Measurements from ENCODE around the gene SLC16A3. TPM values are rescaled to one million over a fixed set of nuclear protein-coding genes. Genes with fewer than 3 reads are reported as not detected.
A peak's percentile ranks its signal among the peaks of the same experiment; 100 is the strongest.

The SLC16A3 gene
- total RNA-seq, 2 experiments from 2014 or later = 93.4 to 99.0 TPM

GRCh38 chr17:82243648-82244412 lies 15.0 kb downstream of the SLC16A3 start:
- Mint-ChIP-seq H3K9me3 (no peaks in the 10 kb centered on the region), H3K4me1 (ENCODE audit: low read depth) (peaks cover 50% of the 10 kb centered on the region), H3K36me3 (ENCODE audit: low read depth) (peaks cover 74% of the 10 kb centered on the region), H3K27ac (peak overlapping the region; percentile 89), H3K27me3 (no peaks in the 10 kb centered on the region), H3K4me3 (peak overlapping the region; percentile 11)
- no peak for ATAC-seq (ENCODE audit: poor library complexity)
- H3K27me3 ChIP-seq (ENCODE audit: control insufficient read depth in 1 of 2, insufficient read depth in 2 of 2, low read length in 2 of 2) = no peaks in the 10 kb centered on the region
- H3K36me3 ChIP-seq (ENCODE audit: insufficient read depth, low read length) = peaks cover 73% of the 10 kb centered on the region
- H3K9me3 ChIP-seq (ENCODE audit: control insufficient read depth in 1 of 2, insufficient read depth in 1 of 2, low read length in 2 of 2) = peaks cover 0 to 1% of the 10 kb centered on the region in 2 experiments
- POLR2A ChIA-PET = interaction anchor here (3.0 kb wide), 1 partner anchor 54 kb away, joined by 16 read pairs; no protein-coding TSS in a partner anchor
- intact Hi-C loops (cut with DNase I, micrococcal nuclease) = loop anchor here in 1 of 2 experiments (5.0 kb wide), 1 partner anchor 168 kb away; no protein-coding TSS in a partner anchor
- no peak overlapping the region for H3K27ac ChIP-seq (ENCODE audit: low read depth in 1 of 2, low read length in 2 of 2)
- DNase-seq = peak in 1 of 14 experiments; percentile 6
- CTCF ChIA-PET = interaction anchor here (0.8 to 1.2 kb wide), 3 partner anchors 26 to 77 kb away, joined by 3 to 4 read pairs (median 3); no protein-coding TSS in a partner anchor
- no peak for TF ChIP-seq CTCF (IDR thresholded peaks at IDR 0.05)
- peaks cover 64% of the 10 kb centered on the region for H3K4me1 ChIP-seq (ENCODE audit: insufficient read depth, low read length)
- no peak overlapping the region for H3K4me3 ChIP-seq (ENCODE audit: low read length)

DNA sequence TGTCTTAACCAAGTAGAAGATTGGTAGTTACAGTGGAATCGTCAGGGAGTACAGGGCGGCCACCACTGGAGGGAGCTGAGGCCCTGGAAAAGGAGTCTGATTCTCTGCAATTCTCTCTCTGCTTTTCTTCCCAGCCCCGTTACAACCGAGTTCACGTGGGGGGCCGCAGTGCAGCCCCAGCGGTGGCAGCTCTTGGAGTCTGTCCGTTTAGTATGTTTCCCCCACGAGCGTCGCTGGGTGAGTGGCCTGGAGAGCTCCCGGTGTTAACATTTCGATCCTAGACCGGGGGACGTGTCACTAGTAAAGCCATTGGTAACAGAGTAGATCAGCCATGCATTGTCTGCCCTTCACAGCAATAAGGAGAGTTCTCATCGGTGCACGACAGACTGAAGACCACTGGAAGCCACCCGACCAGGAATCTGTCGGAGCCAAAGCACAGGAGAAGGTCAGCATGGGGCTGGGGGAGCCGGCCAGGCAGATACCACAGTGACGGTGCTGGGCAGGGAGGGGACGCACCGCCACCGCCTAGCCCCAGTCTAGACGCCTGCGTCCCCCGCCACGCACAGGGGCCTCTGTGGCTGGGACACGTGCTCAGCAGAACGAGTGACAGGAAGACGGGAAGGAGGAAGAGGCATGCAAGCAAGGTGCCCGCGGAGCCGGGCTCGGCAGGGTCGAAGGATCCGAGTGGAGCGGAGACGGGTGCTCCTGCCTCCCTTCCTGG lies 15.7 kb downstream of the SLC16A3 start:
- Mint-ChIP-seq H3K4me1 (ENCODE audit: low read depth) (peaks cover 44% of the 10 kb centered on the region), H3K4me3 (peak overlapping the region; percentile 11), H3K9me3 (no peaks in the 10 kb centered on the region), H3K36me3 (ENCODE audit: low read depth) (peaks cover 76% of the 10 kb centered on the region), H3K27ac (peak overlapping the region; percentile 89), H3K27me3 (no peaks in the 10 kb centered on the region)
- H3K27me3 ChIP-seq (ENCODE audit: control insufficient read depth in 1 of 2, insufficient read depth in 2 of 2, low read length in 2 of 2) = no peaks in the 10 kb centered on the region
- DNase-seq (peak in 3 of 14 experiments; percentile 41 to 54 (median 51)), ATAC-seq (ENCODE audit: poor library complexity) (no peak)
- peak; percentile 28 for TF ChIP-seq CTCF (IDR thresholded peaks at IDR 0.05)
- intact Hi-C loops (cut with DNase I, micrococcal nuclease) = loop anchor here in 1 of 2 experiments (5.0 kb wide), 1 partner anchor 168 kb away; no protein-coding TSS in a partner anchor
- peaks cover 60% of the 10 kb centered on the region for H3K4me1 ChIP-seq (ENCODE audit: insufficient read depth, low read length)
- H3K36me3 ChIP-seq (ENCODE audit: insufficient read depth, low read length) = peaks cover 77% of the 10 kb centered on the region
- CTCF ChIA-PET = interaction anchor here (0.8 to 1.2 kb wide), 3 partner anchors 25 to 76 kb away, joined by 3 to 4 read pairs (median 3); no protein-coding TSS in a partner anchor
- POLR2A ChIA-PET = no interaction called here
- no peaks in the 10 kb centered on the region for H3K9me3 ChIP-seq (ENCODE audit: control insufficient read depth in 1 of 2, insufficient read depth in 1 of 2, low read length in 2 of 2)
- H3K4me3 ChIP-seq (ENCODE audit: low read length) = no peak overlapping the region
- H3K27ac ChIP-seq (ENCODE audit: low read depth in 1 of 2, low read length in 2 of 2) = no peak overlapping the region

- TF ChIP-seq CTCF (IDR thresholded peaks at IDR 0.05) = no peak
- peaks cover 84% of the 10 kb centered on the region for H3K36me3 ChIP-seq (ENCODE audit: insufficient read depth, low read length)
- no peak for DNase-seq
- no peaks in the 10 kb centered on the region for H3K27me3 Mint-ChIP-seq
- H3K27ac ChIP-seq (ENCODE audit: low read depth in 1 of 2, low read length in 2 of 2) = no peak overlapping the region
- H3K4me1 Mint-ChIP-seq (ENCODE audit: low read depth) = peaks cover 36% of the 10 kb centered on the region
- intact Hi-C loops (cut with DNase I, micrococcal nuclease) = no loop called here
- POLR2A ChIA-PET = no interaction called here
- no peaks in the 10 kb centered on the region for H3K9me3 ChIP-seq (ENCODE audit: control insufficient read depth in 1 of 2, insufficient read depth in 1 of 2, low read length in 2 of 2)
- CTCF ChIA-PET = no interaction called here
- H3K27me3 ChIP-seq (ENCODE audit: control insufficient read depth in 1 of 2, insufficient read depth in 2 of 2, low read length in 2 of 2) = no peaks in the 10 kb centered on the region
- peaks cover 76% of the 10 kb centered on the region for H3K36me3 Mint-ChIP-seq (ENCODE audit: low read depth)
- no peak overlapping the region for H3K4me3 ChIP-seq (ENCODE audit: low read length)
- peaks cover 55% of the 10 kb centered on the region for H3K4me1 ChIP-seq (ENCODE audit: insufficient read depth, low read length)
- no peak overlapping the region for H3K4me3 Mint-ChIP-seq
- no peak for ATAC-seq (ENCODE audit: poor library complexity)
- no peaks in the 10 kb centered on the region for H3K9me3 Mint-ChIP-seq
- H3K27ac Mint-ChIP-seq = no peak overlapping the region
Observed at GRCh38 chr17:82245134-82246039, 16.5 kb downstream of the SLC16A3 start.
